ENCODE data around the gene RELB.
A peak's percentile ranks its signal among the peaks of the same experiment; 100 is the strongest.
"Not testable (repeated sequence)": the region's sequence is repeated elsewhere in the genome, so short reads cannot be mapped to it uniquely, and the experiment has no call there.

RELB gene

GRCh38 chr19:44987148-44987675, 14.1 kb upstream of the RELB start:
- DNase-seq, result no peak

GRCh38 chr19:44988273-44988672, 13.0 kb upstream of the RELB start:
- no peak for DNase-seq

GRCh38 chr19:44988896-44989556, 12.2 kb upstream of the RELB start:
- DNase-seq, result peak; percentile 78

GRCh38 chr19:44990459-44990858, 10.8 kb upstream of the RELB start:
- DNase-seq, result no peak

- DNase-seq, result no peak
These were observed 10.3 kb upstream of the RELB start for GRCh38 chr19:44990966-44991365.

GRCh38 chr19:44992336-44993163, 8.7 kb upstream of the RELB start:
- no peak for DNase-seq

- DNase-seq, result no peak
These were observed 7.7 kb upstream of the RELB start for GRCh38 chr19:44993526-44993925.

- no peak for DNase-seq
These were observed 7.2 kb upstream of the RELB start for GRCh38 chr19:44993926-44994537.

GRCh38 chr19:44998025-44998424, 3.2 kb upstream of the RELB start:
- DNase-seq, result no peak

GRCh38 chr19:44999131-44999925, 1.9 kb upstream of the RELB start:
- not testable (repeated sequence) for DNase-seq

GRCh38 chr19:45000665-45001064, 599 bp upstream of the RELB start:
- not testable (repeated sequence) for DNase-seq

- no peak for DNase-seq
These were observed 2.2 kb downstream of the RELB start for GRCh38 chr19:45003485-45003884.

- DNase-seq, result no peak
These were observed 4.5 kb downstream of the RELB start for GRCh38 chr19:45005787-45006186.

GRCh38 chr19:45008552-45008951, 7.3 kb downstream of the RELB start:
- no peak for DNase-seq

- DNase-seq, result no peak
These were observed 8.5 kb downstream of the RELB start for GRCh38 chr19:45009625-45010255.

GRCh38 chr19:45010306-45010705, 9.0 kb downstream of the RELB start:
- DNase-seq, result no peak

- DNase-seq, result no peak
These were observed 10.7 kb downstream of the RELB start for GRCh38 chr19:45011959-45012358.

GRCh38 chr19:45016388-45017314, 15.4 kb downstream of the RELB start:
- peak; percentile 73 for DNase-seq

- no peak for DNase-seq
These were observed 17.9 kb downstream of the RELB start for GRCh38 chr19:45019187-45019586.

GRCh38 chr19:45020071-45020470, 18.8 kb downstream of the RELB start:
- no peak for DNase-seq

GRCh38 chr19:45021971-45022370, 20.7 kb downstream of the RELB start:
- no peak for DNase-seq
